ENCODE measurements around the gene CDHR5.

CDHR5 gene

DNA sequence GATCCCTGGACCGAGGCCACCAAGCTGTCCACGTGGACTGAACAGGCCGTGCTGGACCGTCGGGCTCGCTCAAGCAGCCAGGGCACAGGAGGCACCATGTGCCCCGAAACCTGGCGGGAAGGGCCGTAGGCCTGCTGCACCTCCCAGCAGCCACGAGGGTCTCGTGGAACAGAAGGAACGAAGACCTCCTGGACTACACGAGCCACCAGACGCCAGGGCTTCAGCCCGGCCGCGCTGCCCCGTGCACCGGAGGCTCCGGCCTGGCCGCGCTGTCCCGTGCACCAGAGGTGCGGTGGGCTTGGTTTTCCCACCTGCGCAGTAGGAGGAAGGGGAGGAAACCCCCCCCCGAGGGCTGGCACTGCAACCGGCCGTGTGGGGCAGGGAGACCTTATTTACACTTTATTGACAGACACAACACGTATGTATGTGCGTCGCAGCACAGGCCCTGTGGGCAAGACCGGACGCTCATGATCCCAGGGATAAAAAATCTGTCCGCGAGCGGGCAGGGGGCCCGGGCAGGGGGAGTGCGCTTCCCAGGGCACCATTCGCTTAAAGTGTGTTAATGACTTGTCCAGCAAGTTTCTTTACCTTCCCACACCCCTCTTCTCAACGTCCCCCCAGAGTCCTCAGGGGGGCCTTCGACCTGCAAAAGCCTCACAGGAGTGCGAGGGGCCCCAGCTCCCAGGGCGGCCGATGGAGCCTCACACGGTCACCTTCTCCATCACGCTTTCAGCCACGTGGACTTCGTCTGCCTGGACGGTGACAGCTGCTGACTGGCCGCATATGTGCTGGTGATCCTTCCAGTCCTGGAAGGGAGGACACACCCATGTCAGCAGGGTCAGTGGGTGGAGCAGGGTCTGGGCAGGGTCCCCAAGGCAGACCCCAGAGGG lies 19.3 kb upstream of the CDHR5 start:
- DNase-seq (ENCODE audit: low read depth in 2 of 2): no peak

DNA sequence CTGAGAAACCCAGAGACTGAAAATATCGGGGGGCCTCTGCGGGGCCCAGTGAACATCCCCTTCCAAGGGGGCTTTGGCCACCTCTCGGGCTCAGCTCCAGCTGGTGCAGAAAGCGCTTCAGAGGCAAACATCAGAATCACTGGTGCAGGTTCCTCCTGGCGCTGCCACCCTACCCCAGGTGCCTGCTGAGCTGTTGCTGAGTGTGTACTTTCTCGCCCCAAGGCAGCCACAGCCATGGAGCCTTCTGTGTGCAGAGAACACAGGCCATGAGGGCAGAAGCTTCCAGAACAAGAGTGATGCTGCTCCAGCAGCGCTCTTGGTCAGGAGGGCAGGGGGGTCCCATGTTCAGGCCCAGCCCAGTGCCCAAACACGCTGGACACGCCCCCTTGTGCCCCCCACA lies 18.6 kb upstream of the CDHR5 start:
- DNase-seq (ENCODE audit: low read depth in 2 of 2): no peak

DNA sequence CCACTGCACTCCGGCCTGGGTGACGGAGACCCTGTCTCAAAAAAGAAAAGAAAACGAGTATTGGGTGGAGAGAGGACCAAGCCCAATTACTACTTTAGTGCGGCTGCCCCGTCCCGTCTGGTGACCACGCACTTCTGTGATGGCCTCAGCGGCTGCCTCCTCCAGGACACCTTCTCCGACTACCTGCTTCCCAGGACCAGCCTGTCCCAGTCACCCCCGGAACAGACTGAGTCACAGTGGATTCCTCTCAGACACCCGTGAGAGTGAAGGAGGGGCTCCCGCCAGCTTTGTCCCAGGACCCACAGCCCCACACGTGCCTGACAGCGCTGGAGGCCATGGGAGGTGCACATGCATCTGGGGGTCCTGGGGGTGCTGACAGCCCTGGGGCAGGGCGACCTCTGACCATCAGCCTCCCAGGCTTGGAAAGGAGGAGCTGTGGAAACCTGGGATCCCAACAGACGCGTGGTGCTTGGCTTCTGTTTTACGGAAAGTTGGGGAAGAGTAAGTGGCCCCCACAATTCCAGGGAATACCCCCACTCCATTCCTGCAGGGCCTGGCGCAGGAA lies 17.1 kb upstream of the CDHR5 start:
- DNase-seq (ENCODE audit: low read depth in 2 of 2): no peak

DNA sequence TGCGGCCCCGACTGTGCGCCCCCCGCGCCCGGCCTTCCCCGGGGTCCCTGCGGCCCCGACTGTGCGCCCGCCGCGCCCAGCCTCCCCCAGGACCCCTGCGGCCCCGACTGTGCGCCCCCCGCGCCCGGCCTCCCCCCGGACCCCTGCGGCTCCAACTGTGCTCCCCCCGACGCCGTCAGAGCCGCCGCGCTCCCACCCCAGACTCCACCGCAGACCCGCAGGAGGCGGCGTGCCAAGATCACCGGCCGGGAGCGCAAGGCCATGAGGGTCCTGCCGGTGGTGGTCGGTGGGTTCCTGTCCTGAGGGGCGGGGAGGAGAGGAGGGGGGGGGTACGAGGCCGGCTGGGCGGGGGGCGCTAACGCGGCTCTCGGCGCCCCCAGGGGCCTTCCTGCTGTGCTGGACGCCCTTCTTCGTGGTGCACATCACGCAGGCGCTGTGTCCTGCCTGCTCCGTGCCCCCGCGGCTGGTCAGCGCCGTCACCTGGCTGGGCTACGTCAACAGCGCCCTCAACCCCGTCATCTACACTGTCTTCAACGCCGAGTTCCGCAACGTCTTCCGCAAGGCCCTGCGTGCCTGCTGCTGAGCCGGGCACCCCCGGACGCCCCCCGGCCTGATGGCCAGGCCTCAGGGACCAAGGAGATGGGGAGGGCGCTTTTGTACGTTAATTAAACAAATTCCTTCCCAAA lies 15.4 kb upstream of the CDHR5 start:
- no peak for DNase-seq (ENCODE audit: low read depth in 2 of 2)

GRCh38 chr11:639332-639955 lies 14.7 kb upstream of the CDHR5 start:
- DNase-seq (ENCODE audit: low read depth in 2 of 2): no peak

- no peak for DNase-seq (ENCODE audit: low read depth in 2 of 2)
These were observed 14.0 kb upstream of the CDHR5 start for GRCh38 chr11:638631-639331.

DNA sequence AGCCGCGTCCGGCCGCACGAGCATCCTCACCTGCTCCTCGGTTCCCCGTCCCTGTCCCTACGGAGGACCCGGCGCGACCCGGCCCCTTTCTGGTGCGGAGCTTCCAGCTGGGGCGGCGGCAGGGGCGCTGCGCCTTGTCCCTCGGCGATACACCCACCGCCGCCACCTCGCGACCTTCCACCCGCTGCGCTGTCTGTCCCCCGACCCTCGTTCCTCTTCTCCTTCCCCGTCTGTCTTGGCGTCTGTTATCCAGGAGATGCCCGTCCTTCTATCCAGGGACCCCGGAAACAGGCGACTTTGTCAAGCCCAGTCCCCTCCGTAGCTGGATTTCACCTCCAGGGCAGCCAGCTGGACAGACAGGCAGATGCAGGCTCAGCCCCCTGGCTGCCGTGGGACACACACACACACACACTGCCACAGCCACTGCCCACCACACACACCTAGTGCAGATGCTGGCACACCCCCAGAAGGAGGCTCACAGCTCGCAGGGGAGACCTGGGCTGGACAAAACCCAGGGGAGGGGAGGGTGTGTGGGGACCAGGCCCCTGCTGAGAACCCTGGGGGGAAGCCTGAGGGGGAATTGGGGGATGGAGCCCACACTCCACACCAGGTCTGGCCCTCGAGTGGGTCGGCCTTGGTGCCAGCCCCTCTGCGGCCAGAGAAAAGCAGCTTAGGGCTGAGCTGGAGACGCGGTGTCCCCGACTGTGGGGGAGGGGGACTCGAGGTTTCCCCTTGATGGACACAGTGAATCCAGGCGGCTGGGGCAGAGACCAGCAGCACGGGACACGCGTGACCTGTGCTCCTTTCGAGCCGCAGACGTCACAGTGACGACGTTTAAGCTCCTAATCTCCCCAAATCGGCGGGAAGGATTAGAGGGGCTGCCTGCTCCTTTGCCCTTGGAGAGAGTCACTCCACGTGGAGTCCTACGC lies 13.1 kb upstream of the CDHR5 start:
- DNase-seq (ENCODE audit: low read depth in 2 of 2): no peak

DNA sequence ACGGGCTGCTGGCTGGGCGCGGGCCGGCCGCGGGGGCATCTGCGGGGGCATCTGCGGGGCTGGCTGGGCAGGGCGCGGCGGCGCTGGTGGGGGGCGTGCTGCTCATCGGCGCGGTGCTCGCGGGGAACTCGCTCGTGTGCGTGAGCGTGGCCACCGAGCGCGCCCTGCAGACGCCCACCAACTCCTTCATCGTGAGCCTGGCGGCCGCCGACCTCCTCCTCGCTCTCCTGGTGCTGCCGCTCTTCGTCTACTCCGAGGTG lies 12.5 kb upstream of the CDHR5 start:
- DNase-seq (ENCODE audit: low read depth in 2 of 2): no peak

DNA sequence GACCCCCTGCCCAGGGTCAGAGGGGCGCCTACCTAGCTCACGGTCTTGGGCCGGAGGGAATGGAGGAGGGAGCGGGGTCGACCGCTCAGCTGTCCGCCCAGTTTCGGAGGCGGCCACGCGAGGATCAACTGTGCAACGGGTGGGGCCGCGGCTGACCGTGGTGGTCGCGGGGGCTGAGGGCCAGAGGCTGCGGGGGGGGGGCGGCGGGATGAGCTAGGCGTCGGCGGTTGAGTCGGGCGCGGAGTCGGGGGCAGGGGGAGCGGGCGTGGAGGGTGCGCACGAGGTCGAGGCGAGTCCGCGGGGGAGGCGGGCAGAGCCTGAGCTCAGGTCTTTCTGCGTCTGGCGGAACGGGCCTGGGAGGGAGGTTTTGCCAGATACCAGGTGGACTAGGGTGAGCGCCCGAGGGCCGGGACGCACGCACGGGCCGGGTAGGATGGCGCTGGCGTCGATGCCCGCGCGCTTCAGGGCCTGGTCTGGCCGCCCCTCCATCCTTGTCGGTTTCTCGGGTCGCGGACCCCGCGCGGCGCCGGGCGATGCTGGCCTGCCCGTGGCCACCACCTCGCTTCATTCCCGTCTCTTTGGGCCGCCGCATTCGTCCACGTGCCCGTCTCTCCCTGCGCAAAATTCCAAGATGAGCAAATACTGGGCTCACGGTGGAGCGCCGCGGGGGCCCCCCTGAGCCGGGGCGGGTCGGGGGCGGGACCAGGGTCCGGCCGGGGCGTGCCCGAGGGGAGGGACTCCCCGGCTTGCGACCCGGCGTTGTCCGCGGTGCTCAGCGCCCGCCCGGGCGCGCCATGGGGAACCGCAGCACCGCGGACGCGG lies 12.0 kb upstream of the CDHR5 start, which contains the start of gene DRD4:
Gene DRD4, plus strand, starts transcription at position 759 of the 822 bp plus-strand sequence. Its CDS starts 36 bp downstream, at position 795.
- no peak for DNase-seq (ENCODE audit: low read depth in 2 of 2)

DNA sequence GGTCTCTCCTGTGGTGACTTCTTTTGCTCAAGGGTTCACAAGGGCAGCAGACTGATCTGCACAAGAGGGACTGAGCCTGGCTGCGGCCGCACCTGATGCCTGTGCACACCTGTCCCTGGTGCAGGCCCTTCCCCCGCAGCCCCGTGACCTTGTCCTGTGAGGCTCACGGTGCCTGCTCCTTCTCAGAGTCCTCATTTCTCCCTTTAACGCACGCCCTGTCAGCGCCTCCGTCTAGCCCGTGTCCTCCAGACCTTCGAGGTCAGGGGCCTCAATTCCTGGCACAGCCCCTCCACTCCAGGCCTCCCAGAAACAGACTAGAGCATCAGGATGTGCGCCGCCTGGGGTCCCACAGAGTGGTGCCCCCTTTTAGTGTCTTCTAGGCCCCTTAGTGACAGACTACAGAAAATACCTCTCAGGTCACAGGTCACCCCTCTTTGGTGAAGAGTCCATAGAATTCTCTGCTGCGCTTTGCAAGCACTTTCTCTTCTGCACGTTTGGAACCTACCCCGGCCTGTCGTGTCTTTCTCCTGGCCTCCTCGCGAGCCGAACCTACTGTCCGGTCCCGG lies 11.3 kb upstream of the CDHR5 start:
- no peak for DNase-seq (ENCODE audit: low read depth in 2 of 2)

DNA sequence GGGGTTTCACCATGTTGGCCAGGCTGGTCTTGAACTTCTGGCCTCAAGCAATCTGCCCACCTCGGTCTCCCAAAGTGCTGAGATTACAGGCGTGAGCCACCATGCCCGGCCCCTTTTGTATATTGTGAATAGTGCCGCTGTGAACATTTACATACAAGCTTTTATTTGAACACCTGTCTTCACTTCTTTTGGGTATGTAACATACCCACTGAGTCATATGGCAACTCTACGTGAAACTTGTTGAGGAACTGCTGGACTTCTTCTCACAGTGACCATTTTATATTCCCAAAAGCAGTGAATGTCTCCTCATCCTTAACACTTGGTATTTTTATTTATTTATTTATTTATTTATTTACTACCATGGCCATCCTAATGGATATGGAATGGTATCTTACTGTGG lies 6.1 kb upstream of the CDHR5 start:
- no peak for DNase-seq (ENCODE audit: low read depth in 2 of 2)

DNA sequence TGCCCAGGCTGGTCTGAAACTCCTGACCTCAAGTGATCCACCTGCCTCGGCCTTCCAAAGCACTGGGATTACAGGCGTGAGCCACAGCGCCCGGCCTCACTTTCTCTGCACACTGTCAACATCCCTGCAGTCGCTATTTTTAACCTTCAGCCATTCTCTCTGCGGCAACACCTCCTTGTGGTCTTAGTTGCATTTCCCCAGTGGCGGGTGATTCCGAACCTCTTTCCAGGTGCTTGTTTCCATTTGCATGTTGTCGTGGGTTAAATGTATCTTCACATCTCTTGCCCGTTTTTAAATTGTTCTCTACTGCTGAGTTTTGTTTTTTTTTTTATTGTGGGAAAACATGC lies 4.5 kb upstream of the CDHR5 start:
- no peak for DNase-seq (ENCODE audit: low read depth in 2 of 2)

DNA sequence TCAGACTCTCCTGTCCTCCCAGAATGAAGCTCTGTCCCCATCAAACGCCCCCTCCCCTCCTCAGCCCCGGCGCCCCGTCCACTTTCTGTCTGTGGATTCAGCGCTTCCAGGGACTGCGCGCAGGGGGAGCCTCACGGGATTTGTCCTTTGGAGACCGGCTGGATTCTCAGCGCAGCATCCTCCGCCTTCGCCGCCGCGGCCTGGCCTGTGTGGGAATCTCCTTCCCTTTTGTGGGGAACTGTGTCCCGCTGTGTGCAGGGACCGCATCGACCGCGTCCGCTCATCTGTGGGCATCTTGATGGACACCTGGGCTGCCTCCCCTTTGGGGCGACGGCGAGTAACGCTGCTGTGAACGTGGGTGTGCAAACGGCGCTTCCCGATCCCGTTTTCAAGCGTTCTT lies 3.3 kb upstream of the CDHR5 start:
- DNase-seq (ENCODE audit: low read depth in 2 of 2): no peak

GRCh38 chr11:627308-627576 lies 2.5 kb upstream of the CDHR5 start:
- DNase-seq (ENCODE audit: low read depth in 2 of 2): no peak

DNA sequence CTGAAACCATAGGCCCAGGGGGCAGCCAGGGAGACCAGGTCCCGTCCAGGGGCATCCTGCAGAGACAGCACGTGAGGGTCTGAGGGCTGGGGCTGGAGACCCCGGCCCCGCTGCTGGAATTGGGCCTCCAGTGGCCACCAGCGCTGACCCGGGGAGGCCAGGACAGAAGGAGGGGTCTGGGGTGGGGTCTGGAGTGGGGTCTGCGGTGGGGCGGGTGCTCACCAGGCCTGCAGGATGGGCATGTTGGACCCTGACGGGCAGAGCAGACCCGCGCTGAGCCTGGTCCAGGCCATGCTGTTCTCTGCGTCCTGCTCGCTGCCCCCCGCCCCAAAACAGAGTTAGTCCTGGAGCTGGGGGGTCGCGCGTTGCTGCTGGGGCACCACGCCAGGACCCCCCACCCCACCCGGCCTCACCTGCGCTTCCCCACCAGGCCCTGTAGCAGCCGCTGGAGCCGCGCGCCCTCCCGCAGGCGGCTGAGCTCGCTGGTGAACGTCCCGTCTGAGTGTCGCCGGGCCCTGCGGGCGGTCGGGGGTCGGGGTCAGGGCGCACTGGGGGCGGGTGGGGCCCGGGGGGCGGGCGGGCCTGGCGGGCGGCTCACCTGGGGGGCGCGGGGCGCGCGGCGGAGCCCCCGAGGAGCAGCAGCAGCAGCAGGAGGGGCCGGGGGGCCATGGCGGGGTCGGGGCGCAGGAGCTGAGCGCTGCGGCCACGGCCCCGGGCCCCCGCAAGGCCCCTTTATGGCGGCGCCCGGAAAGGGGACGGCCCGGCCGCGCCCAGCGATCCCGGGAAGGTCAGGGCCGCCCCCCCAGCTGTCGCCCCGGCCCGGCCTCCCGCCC lies 1.9 kb upstream of the CDHR5 start, which contains the start of gene SCT:
Gene SCT, minus strand, starts transcription at position 707 of the 833 bp plus-strand sequence. Its CDS starts 38 bp downstream, at position 669.
- no peak for DNase-seq (ENCODE audit: low read depth in 2 of 2)

- DNase-seq (ENCODE audit: low read depth in 2 of 2): no peak
These were observed 997 bp upstream of the CDHR5 start for GRCh38 chr11:625636-626268.

GRCh38 chr11:623999-624704 lies 603 bp downstream of the CDHR5 start:
- DNase-seq (ENCODE audit: low read depth in 2 of 2): no peak

- DNase-seq (ENCODE audit: low read depth in 2 of 2): no peak
These were observed 1.3 kb downstream of the CDHR5 start for GRCh38 chr11:623349-623869.
